NCI-H146 treated with DMSO at 0.1 percent for 48 hours (cell line): ENCODE results near the gene KCNQ5.
"Not testable (repeated sequence)": the region's sequence is repeated elsewhere in the genome, so short reads cannot be mapped to it uniquely, and the experiment has no call there.

Experiments
- DNase-seq: peaks from one replicate; lab custom pipeline; 2025; ENCODE audit not compliant: unreplicated experiment; lab: John Stamatoyannopoulos, UW

KCNQ5 gene

DNA sequence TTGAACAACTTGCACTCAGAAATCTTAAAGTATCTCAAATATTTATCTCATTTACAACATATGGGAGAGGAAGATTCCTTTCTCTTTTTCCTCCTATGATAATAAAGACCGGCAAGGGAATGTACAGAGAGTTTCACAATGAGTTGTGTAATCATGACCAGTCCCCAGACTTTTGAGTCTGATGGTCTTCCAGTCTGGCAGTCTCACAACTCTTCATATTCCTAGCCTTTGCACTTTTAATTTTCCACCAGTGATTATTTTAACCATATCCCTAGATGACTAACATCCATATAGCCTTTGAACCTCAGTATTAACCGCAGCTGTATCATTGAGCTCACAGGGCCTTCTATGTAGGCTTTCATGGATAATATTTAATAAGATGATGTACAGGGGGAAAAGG is 324.9 kb downstream of the KCNQ5 start:
- no peak for DNase-seq

DNA sequence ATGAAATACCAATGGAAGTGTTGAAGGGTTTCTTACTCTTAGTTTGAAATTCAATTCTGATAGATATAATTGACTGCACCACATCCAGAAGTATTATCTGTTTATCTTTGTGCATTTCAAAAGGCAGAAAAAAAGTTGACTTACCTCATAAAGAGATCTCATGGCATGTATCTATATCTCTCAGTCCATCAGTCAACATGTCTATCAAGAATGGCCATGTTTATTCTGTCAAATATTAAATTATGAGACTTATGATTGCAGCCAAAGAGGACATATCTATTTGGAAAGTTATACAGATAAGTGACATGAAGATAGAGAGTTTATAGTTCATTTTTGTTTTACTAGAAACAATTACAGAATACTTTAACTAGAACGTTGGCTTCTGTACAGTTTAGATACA is 325.7 kb downstream of the KCNQ5 start:
- no peak for DNase-seq

DNA sequence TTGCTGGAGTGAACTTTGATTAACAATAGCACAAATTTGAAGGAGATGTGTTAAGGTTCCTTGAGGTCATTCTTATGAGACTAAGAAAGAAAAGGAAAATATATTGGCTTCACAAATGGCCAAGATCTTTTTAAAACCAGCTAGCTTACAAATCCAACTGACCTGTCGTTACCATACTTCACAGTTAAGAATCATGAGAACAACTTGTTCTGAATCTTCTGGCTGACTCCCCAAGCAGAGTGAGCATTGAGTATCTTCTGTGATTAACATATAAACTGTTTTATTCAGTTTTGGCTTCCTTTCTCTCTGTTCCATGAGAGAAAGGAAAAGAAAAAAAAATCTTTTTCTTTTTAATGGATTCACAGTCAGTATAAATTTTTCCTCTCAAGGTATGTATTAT is 326.3 kb downstream of the KCNQ5 start:
- DNase-seq, result no peak

DNA sequence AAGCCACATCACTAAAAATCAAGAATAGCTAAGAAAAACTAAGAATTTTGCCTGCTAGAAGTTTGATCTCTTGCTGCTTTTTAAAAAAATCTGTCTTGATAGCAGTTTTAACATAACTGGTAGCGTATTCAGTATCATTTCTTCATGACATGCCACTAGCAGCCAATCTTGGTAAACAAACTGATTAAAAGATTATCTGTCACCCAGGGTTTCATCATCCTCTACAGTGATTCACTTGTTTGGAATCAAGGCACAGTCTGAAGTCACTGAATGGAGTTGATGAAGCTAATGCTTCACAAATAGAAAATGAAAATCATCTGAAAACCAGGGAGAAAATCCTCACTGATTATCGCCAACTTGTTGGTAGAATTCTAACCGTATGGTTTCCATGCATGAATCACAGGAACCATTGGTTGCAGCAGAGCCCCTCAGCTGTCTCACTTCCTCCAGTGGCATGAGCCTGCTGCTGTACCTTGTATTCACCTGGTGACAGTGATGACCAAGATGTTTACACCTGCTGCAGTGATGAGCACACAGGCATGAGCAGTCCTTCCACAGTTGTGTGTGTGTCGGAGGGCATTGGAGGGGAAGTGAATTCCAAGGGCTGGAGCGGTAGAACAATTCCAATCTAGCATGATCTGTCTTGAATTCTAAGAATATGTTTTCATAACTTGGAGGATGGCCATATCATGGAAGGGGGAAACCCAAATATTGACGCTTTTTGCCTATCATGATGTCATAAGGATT is 328.4 kb downstream of the KCNQ5 start:
- DNase-seq, result no peak

DNA sequence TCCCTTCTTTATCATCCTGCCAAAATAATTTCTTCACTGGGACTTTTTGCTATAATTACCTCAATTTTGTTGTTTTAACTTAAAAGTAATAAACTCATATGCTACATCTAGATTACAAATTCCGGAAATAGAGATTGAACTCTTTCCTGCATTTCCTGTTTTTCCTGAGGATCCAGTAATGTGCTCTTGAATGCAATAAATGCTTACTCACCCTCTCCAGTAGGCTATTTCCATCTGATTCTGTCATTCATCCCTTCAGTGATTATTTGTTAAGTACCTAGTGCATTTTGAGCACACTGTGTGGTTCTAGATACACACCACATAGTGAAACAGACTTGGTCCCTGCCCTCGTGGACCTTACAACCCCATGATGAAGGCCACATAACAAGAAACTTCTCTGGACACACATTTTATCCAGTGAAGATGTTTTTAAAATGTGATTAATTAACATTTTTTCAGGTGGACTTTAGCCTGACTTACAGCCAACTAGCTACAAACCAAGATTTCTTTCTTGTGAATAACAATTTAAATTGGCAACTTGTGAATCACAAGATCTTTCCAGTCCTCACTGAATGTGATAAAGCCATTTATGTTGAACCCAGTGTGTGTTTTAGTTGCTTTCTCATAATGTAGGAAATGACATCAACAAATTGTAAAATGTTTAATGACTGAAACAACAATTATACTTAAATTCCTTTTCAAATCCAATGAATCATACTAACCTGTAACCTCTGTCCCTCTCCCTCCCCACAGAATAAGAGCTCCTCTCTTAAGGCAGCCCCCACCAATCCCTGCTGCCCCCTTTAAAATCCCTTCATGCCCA is 331.2 kb downstream of the KCNQ5 start:
- DNase-seq, result no peak

DNA sequence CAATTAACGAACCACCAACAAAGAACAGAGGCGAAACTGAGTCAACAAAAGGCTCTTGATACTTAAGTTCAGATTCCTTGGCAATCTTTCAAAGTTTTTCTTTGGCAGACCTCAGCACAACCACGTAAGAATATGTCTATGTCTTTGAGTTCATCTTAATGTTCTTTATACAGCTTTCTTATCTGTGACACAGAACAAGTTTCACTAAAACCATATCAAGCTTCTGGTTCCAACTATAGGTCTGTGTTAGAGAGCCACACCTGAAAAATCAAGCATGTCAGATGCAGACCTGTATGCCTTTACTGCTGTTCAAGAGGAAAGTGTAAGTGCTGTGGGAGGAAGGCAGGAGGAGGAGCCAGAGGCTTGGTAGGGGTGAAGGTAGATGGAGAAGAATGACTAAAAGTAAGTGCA is 332.1 kb downstream of the KCNQ5 start:
- DNase-seq, result no peak

DNA sequence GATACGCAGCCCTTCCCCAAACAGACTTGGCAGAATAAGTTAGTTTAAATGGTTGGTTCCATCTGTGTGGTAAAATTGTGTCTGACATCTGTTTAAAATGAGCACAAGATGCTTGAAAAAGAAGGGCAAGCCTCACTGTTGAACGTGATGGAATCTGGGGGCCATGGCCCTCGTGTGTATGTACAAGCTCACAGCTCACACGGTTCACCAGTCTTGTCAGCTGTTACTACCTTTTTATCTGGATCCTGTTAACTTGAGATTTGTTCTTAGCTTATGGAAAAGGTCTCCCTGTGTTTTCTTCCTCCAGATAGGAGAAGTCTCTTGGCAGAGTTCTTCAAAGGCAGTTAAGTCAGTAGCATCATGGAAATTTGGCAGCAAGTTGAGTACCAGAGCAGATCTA is 332.9 kb downstream of the KCNQ5 start:
- DNase-seq, result no peak

DNA sequence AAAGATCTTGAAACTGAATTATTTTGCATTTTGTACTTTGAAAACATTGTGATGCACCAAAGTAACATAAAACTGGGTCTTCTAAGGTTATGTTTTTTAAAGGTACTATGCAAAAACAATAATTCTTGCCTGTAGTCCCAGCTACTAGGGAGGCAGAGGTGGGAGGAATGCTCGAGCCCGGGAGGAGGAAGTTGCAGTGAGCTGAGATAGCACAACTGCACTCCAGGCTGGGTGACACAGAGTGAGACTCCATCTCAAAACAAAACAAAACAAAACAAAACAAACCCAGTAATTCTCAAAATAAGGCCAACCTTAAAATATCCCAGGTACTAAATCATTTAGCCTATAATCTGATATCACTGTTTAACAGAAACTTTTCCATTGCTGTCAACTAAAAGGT is 333.8 kb downstream of the KCNQ5 start:
- no peak for DNase-seq

DNA sequence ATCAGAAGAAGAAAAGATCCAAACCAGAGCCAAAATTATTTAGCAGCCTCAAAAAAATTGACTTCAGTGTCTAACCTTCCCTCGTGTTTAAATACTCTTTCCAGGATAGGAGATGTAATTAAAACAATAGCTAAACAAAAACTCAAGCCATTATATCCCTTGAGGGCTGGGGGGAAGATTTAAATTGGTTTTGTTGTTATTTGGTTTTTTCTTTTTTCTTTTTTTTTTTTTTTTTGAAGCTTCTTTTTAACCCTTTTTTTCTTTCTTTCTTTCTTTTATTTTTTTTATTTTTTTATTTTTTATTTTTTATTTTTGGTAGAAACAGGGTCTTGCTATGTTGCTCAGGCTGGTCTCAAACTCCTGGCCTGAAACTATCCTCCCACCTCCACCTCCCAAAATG is 334.4 kb downstream of the KCNQ5 start:
- no peak for DNase-seq

DNA sequence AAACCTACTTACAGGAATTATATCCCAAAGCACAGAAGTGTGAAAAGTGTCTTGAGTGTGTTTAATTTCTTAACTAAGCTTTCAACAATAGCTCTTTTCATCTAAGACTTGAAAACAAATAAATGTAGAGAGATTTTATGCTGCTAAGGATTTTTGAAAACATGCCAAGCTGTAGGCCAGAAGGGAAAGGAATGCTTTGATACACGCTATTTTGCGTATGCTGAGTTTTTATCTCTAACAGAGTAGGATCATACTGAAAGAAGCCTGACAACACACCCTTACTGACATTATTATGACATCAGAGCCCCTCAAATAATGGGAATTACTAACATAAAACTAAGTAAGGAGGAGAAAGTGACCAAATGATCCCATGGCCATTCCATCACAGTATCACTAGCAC is 338.0 kb downstream of the KCNQ5 start:
- no peak for DNase-seq

DNA sequence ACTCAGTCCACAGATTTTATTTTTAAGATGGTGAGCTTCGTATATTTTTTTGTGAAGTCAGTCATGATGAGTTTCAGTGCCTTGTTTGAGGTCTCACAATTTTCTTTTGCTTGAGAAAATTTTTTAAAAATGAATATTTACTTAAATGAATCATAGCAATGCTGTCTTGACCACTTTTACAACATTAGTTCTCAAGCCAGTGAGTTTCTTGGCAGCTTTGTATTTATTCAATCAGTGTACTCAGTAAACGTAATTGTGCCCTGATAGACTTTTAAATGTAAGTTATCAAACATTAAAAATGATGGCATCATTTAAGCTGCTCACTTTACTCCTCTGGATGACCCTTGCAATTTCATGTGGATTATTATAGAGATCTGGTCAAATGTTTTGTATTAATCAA is 342.1 kb downstream of the KCNQ5 start:
- no peak for DNase-seq

DNA sequence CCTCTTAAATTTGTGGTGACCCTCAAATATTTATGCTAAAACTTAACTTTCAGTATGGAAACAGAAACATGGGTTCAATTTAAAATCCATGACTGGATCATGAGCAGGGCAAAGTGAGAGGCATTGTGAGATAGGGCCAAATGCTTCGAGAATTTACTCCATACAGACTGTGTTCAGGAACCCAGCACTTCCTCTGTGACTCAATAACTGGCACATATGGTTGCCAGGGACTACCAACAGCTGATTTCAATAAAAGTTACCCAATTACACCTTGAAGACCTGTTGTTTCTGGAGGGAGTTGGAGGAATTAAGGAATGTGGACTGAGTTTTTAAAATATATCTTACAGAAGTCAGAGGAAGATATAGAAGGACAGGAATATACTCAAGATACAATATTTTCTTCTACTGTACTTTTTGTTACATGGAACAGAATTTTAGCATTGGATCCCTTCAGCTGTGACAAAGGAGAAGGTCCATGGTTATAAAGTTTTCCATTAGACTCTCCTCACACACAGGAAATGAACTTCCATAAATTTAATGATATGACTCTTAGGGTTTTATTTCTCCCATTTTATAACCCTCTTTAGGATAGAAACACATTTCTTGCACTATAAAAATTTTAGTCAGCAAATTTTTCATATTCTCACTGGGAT is 344.9 kb downstream of the KCNQ5 start:
- no peak for DNase-seq

DNA sequence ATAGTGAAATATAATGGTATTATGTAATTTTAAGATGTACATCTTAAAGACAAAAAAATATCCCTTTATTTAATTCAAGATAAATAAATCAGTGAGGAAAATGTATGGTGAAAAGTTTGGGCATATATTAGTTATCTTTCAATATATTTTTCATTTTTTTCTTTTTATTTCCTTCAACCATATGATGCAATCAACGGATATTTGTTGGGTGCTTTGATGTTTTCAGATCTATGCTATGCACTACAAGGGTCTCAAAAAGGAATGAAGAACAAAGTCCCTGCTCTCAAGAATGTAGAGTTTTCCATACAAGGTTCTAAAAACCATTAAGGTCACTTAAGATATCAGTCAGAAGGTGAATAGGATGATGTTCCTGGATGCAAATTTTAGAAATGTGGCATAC is 345.5 kb downstream of the KCNQ5 start:
- DNase-seq, result no peak

DNA sequence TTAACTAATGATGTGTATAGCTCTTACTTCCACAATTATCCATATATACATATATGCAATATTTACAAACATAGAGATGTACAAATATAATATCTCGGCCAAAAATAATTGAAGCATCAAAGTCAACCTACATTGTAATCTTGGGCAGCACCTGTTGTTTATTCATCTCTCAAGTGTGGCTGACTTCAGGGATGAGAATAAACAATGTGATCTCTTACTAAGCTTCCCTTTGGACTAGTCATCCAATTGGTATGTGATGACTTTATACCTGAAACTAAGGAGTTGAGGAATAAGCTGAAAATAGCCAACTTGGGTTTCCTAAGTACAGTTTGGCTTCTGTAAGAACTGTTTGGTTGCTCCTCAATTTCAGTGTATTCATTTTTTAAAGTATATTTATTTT is 346.8 kb downstream of the KCNQ5 start:
- DNase-seq, result no peak

DNA sequence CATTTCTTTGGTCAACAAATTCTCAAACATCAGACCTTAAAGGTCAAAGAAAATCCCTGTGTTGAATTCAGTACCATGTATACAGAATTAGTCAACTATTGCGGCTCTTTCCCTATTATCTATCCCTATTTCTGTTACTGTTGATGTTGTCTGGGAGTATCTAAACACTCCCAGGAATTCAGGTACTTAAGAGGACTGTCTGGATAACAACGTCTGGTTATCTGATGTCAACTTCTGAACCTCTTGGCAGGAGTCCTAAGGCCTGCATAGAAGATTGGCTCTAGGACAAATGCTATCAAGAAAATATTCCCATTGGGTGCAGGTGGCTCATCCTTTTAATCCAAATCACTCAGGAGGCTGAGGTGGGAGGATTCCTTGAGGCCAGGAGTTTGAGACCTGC is 347.8 kb downstream of the KCNQ5 start:
- no peak for DNase-seq

DNA sequence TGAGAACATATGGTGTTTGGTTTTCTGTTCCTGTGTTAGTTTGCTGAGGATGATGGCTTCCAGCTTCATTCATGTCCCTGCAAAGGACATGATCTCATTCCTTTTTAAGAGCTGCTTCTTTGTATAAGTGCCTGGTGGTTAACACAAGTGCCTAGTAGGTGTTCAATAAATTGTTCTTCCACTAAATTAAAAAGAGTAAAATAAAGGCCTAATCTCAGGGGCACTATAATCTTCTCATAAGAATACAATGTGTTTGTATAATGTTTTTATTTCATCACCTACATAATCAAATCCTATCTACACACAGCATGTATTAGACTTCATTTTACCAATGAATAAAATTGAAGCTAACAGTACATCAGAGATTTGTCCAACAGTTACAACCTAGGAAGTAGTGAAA is 350.7 kb downstream of the KCNQ5 start:
- no peak for DNase-seq

DNA sequence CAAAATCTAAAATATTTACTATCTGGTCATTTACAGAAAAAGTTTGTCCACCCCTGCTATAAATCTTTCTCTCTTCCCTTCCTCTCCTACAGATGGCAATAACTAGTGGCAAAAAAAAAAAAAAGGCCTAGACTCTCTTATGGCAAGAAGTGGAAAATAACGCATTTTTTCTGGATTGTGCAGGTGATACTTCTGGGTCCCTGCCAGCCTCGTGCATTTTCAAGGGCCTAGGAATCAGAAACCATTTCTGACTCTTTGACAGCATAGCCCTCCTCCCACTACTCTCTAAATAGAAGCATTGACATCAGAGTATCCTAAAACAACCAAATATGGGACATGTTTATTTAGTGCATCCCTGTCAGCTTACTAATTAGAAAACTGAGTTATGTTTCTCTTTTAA is 352.4 kb downstream of the KCNQ5 start:
- no peak for DNase-seq

DNA sequence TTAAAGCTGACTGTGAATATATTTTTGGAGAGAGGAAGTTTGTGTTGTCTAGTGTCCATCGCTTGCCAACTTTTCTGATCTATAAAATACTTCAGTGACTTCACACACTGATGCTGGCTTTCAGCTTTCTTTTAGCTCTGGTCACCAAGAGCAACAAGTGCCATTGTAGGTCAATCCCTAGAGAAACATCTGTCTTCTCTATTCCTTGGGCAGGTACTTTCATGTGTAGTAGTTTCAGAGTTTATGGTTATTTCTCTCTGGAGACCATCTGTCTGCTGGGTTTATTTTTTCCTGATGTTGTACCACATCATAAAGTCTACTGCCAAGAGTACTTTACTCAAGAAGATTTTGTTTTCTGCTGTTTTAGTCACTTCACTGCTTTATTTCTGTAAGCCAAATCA is 353.5 kb downstream of the KCNQ5 start:
- DNase-seq, result no peak

DNA sequence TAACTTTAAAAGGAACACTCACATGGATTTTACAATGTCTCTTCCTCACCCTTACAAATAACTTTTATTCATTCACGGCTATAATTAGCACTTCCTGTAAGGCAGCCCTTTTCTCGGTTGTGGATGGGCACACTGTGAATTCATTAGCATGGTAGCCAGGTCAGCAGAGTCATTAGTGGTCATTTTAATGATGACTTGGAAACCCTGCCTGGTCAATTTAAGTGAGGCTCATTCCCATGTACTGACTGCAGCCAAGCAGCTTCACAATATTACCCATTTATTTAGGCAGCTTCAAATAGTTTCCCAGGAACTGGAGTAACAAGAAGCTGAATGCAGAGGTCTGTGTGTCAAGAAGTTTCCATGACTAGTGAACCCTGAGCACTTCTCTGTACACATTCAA is 354.6 kb downstream of the KCNQ5 start:
- no peak for DNase-seq

DNA sequence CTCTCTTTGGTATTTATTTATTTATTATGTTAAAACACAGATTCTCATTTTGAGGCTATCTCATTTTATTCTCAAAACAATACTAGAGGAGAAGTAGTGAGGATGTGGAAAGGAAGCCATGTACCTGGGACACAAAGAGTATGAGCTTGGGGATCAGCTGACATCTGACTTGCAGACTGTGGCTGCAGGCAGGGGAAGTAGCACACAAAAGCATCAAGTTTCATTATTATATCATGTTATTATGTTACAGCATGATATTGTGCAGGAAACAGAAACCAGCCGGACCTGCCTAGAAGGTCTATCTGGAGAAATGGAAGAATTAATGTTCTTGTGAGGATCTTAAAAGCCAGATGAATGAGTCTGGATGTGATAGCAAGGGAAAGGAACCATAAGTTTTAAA is 355.2 kb downstream of the KCNQ5 start:
- DNase-seq, result no peak

DNA sequence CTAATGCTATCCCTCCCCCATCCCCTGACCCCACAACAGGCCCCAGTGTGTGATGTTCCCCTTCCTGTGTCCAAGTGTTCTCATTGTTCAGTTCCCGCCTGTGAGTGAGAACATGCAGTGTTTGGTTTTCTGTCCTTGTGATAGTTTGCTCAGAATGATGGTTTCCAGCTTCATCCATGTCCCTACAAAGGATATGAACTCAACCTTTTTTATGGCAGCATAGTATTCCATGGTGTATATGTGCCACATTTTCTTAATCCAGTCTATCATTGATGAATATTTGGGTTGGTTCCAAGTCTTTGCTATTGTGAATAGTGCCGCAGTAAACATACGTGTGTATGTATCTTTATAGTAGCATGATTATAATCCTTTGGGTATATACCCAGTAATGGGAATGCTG is 356.9 kb downstream of the KCNQ5 start:
- DNase-seq, result not testable (repeated sequence)

DNA sequence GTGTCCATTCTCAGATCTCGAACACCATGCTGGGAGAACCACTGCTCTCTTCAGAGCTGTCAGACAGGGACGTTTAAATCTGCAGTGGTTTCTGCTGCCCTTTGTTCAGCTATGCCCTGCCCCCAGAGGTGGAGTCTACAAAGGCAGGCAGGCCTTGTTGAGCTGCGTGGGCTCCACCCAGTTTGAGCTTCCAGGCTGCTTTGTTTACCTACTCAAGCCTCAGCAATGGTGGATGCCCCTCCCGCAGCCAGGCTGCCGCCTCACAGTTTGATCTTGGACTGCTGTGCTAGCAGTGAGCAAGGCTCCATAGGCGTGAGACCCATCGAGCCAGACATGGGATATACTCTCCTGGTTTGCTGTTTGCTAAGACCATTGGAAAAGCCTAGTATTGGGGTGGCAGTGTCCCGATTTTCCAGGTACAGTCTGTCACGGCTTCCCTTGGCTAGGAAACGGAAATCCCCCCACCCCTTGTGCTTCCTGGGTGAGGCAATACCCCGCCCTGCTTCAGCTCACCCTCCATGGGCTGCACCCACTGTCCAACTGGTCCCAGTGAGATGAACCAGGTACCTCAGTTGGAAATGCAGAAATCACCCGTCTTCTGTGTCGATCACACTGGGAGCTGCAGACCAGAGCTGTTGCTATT is 362.4 kb downstream of the KCNQ5 start:
- not testable (repeated sequence) for DNase-seq
